ENCODE measurements around the gene BRINP1.

- no peak for TF ChIP-seq CTCF (IDR thresholded peaks at IDR 0.05)
- no peak for TF ChIP-seq EP300 (IDR thresholded peaks at IDR 0.05)
- no peak for TF ChIP-seq POLR2AphosphoS5 (IDR thresholded peaks at IDR 0.05)
- TF ChIP-seq POLR2A (IDR thresholded peaks at IDR 0.05), result no peak
Measured at GRCh38 chr9:119337573-119337972, 31.7 kb downstream of the BRINP1 start.

All from upper lobe of left lung (tissue), 4 donors.